Natural killer cell (primary cell): ENCODE data around the gene HARBI1. TPM values are rescaled to one million over a fixed set of nuclear protein-coding genes. Genes with fewer than 3 reads are reported as not detected.

Source experiments
- ATAC-seq, 3 donors: fragments of 150-1000 bp in 2 of 3; fragments of 200-7000 bp in 1 of 3; cut with Tn5 transposase; 1 replicate in 1 of 3; 2 replicates in 2 of 3; pipeline ENCODE4 v1.10.0; 2021; ENCODE audit warnings: mild to moderate bottlenecking in 2 of 3, moderate library complexity in 2 of 3
- DNase-seq, 2 donors: peaks; one replicate each; pipeline versions ENCODE4 v3.0.0 to v3.0.0-alpha.2; 2013 to 2021; ENCODE audit warnings: mixed read lengths in 1 of 2
- H3K27ac ChIP-seq: one replicate; pipeline ENCODE4 v1.5.1; 2013; ENCODE audit warnings: mild to moderate bottlenecking, low read length
- H3K27me3 ChIP-seq: one replicate; pipeline ENCODE4 v1.6.1; 2013; ENCODE audit warnings: low read length; ENCODE audit not compliant: control insufficient read depth, insufficient read depth
- H3K36me3 ChIP-seq: one replicate; pipeline ENCODE4 v1.6.1; 2013; ENCODE audit warnings: low read length; ENCODE audit not compliant: control insufficient read depth, insufficient read depth
- H3K4me1 ChIP-seq: one replicate; pipeline ENCODE4 v1.6.1; 2013; ENCODE audit warnings: low read length; ENCODE audit not compliant: control insufficient read depth, insufficient read depth
- H3K4me3 ChIP-seq: one replicate; pipeline ENCODE4 v1.5.1; 2013; ENCODE audit warnings: low read length
- H3K9me3 ChIP-seq: one replicate; pipeline ENCODE4 v1.6.1; 2013; ENCODE audit warnings: low read length; ENCODE audit not compliant: control insufficient read depth, insufficient read depth
- H3K27ac Mint-ChIP-seq, 2 donors: one replicate each; pipeline ENCODE4 v1.8.0; 2022; ENCODE audit warnings: mild to moderate bottlenecking in 2 of 2, mixed read lengths in 2 of 2, moderate library complexity in 1 of 2
- H3K27me3 Mint-ChIP-seq, 2 donors: one replicate each; pipeline ENCODE4 v1.8.0; 2022; ENCODE audit warnings: low read depth in 2 of 2, mixed read lengths in 2 of 2
- H3K36me3 Mint-ChIP-seq: one replicate; pipeline ENCODE4 v1.8.0; 2022; ENCODE audit warnings: mixed read lengths
- H3K4me1 Mint-ChIP-seq, 2 donors: one replicate each; pipeline ENCODE4 v1.8.0; 2022; ENCODE audit warnings: mixed read lengths in 2 of 2
- H3K4me3 Mint-ChIP-seq: one replicate; pipeline ENCODE4 v1.8.0; 2022; ENCODE audit warnings: mild to moderate bottlenecking, moderate library complexity, mixed read lengths
- H3K9me3 Mint-ChIP-seq, 2 donors: one replicate each; pipeline ENCODE4 v1.8.0; 2022; ENCODE audit warnings: mixed read lengths in 2 of 2
- WGBS: methylation state at CpG from one replicate; pipeline ENCODE4 v1.1.7; 2013; ENCODE audit warnings: missing lambda C conversion rate; ENCODE audit not compliant: insufficient coverage; 5-methylcytosine and 5-hydroxymethylcytosine counted together
- intact Hi-C: fragments of 100-400 bp; cut with micrococcal nuclease; formaldehyde crosslinking; loops from one replicate; pipeline ENCODE4 v1.14.2; 2022
- total RNA-seq, 4 donors: library from RNA; stranded (reverse); fragments of 120-200 nt in 1 of 4; gene quantifications; one replicate each; pipeline versions ENCODE4 v1.2.3 to v1.2.4, GENCODE V29; 2013 to 2022
- TF ChIP-seq, protein P1 (sequence below): fragments of 200-600 bp; IDR thresholded peaks from one replicate; pipeline ENCODE4 v1.8.0; 2022; ENCODE audit warnings: antibody characterized with exemption

The HARBI1 gene
- total RNA-seq, 3 donors from 2014 or later (not counting 1 experiment from before 2014, with no cell fraction given): 9.9 to 16.8 (median 12.7) TPM

DNA sequence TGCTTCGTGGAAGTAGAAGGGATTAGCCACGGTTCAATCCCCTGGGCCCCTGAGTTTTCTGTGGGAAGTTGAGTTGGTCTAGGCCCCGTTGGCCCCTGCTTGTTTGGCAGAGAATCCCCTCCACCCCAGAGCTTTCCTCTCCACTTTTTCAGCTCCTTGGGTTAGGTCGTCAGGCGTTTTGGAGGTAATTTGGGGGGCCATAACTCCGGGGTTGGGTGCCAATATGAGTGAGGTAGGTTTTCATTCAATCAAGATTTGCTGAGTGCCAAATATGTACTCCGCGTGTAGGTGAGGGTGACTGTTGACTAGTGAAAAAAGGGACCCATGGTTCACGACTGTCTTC lies 916 bp upstream of the HARBI1 start:
- H3K36me3 ChIP-seq: peaks cover 11% of the 10 kb centered on the region
- intact Hi-C loops: loop anchor here (1.0 to 10.0 kb wide), 5 partner anchors 24 to 700 kb away; partner anchors contain the start of genes AMBRA1 and DGKZ
- Mint-ChIP-seq H3K36me3 (no peaks in the 10 kb centered on the region), H3K9me3 (no peaks in the 10 kb centered on the region), H3K4me1 (peaks cover 32 to 41% of the 10 kb centered on the region in 2 donors), H3K27me3 (no peaks in the 10 kb centered on the region), H3K4me3 (peak overlapping the region; percentile 99), H3K27ac (peak overlapping the region; percentile 99 to 100)
- H3K4me1 ChIP-seq: peaks cover 20% of the 10 kb centered on the region
- peak overlapping the region; percentile 95 for H3K4me3 ChIP-seq
- WGBS: 5% methylated on average over 9 of the region's 9 CpGs
- no peaks in the 10 kb centered on the region for H3K27me3 ChIP-seq
- H3K27ac ChIP-seq: peak overlapping the region; percentile 99
- ATAC-seq: no peak
- TF ChIP-seq, protein P1, sequence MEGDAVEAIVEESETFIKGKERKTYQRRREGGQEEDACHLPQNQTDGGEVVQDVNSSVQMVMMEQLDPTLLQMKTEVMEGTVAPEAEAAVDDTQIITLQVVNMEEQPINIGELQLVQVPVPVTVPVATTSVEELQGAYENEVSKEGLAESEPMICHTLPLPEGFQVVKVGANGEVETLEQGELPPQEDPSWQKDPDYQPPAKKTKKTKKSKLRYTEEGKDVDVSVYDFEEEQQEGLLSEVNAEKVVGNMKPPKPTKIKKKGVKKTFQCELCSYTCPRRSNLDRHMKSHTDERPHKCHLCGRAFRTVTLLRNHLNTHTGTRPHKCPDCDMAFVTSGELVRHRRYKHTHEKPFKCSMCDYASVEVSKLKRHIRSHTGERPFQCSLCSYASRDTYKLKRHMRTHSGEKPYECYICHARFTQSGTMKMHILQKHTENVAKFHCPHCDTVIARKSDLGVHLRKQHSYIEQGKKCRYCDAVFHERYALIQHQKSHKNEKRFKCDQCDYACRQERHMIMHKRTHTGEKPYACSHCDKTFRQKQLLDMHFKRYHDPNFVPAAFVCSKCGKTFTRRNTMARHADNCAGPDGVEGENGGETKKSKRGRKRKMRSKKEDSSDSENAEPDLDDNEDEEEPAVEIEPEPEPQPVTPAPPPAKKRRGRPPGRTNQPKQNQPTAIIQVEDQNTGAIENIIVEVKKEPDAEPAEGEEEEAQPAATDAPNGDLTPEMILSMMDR: no peak
- no peak for DNase-seq
- no peaks in the 10 kb centered on the region for H3K9me3 ChIP-seq

DNA sequence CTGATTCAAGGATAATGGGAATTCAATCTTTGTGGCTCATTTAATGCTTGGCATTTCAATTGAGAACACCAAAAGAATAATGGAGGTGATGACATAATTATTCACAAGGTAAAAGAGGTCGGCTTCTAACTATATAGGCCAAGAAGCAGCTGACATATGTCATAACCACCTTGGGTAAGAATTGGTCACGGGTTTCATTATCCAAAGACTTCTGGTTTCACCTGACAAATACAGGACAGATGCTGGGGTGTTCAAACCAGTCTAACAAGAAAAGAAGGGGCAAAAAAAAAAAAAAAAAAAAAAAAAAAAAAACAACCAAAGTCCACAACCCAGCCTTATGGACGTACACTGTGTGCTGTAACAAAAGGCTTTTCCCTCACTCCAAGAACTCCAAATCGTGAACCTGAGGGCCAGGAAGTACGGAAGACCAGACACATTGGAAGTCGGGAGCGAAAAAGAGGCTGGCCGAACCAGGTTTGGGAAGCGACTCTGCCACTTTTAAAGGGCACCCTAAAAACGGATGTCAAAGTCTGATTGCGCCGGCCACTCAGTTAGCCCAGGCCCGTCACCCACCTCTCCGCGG lies 385 bp downstream of the HARBI1 start:
- Histone ChIP-seq H3K27ac (peak overlapping the region; percentile 89), H3K4me1 (peaks cover 20% of the 10 kb centered on the region), H3K36me3 (peaks cover 4% of the 10 kb centered on the region), H3K9me3 (no peaks in the 10 kb centered on the region), H3K27me3 (no peaks in the 10 kb centered on the region), H3K4me3 (peak overlapping the region; percentile 95)
- peak overlapping the region; percentile 99 to 100 for H3K27ac Mint-ChIP-seq
- WGBS: under 1% methylated on average over 14 of the region's 15 CpGs
- peaks cover 34 to 44% of the 10 kb centered on the region in 2 donors for H3K4me1 Mint-ChIP-seq
- H3K27me3 Mint-ChIP-seq: no peaks in the 10 kb centered on the region
- peak overlapping the region; percentile 99 for H3K4me3 Mint-ChIP-seq
- TF ChIP-seq, protein P1: no peak
- peak in 1 of 2 donors; percentile 52 for DNase-seq
- no peaks in the 10 kb centered on the region for H3K36me3 Mint-ChIP-seq
- H3K9me3 Mint-ChIP-seq: no peaks in the 10 kb centered on the region
- intact Hi-C loops: loop anchor here (1.0 to 10.0 kb wide), 5 partner anchors 22 to 698 kb away; partner anchors contain the start of genes AMBRA1 and DGKZ
- peak; percentile 0 to 1 (median 1) for ATAC-seq

DNA sequence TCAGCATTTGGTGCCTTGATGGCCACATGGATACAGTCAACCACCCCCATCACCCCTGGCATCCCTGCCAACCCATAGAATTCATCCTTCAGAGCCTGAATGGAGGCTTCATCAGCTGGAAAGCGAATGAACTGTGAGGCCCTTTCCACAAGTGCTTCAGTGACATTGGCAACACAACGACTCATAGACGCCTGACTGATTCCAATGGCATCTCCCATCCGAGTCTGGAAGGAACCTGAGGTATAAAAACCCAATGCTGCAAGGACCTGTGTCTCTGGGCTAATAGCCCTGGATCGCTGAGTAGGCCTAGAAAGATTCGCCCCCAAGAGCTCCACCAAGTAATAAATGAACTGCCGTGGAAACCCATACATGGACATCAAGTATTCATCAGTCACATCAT lies 1.3 kb downstream of the HARBI1 start:
- Histone ChIP-seq H3K27me3 (no peaks in the 10 kb centered on the region), H3K27ac (no peak overlapping the region), H3K9me3 (no peaks in the 10 kb centered on the region), H3K4me3 (no peak overlapping the region), H3K36me3 (no peaks in the 10 kb centered on the region), H3K4me1 (peaks cover 20% of the 10 kb centered on the region)
- H3K9me3 Mint-ChIP-seq: no peaks in the 10 kb centered on the region
- no peaks in the 10 kb centered on the region for H3K27me3 Mint-ChIP-seq
- peak overlapping the region in 1 of 2 donors; percentile 99 for H3K27ac Mint-ChIP-seq
- WGBS: 96% methylated on average over 7 of the region's 7 CpGs
- peaks cover 32 to 41% of the 10 kb centered on the region in 2 donors for H3K4me1 Mint-ChIP-seq
- no peak for ATAC-seq
- no peak for DNase-seq
- TF ChIP-seq, protein P1: no peak
- no peaks in the 10 kb centered on the region for H3K36me3 Mint-ChIP-seq
- intact Hi-C loops: loop anchor here (5.0 to 10.0 kb wide), 2 partner anchors 59 to 268 kb away; partner anchors contain the start of gene DGKZ
- H3K4me3 Mint-ChIP-seq: peak overlapping the region; percentile 99
